ENCODE measurements around the gene AKNA.

The AKNA gene

DNA sequence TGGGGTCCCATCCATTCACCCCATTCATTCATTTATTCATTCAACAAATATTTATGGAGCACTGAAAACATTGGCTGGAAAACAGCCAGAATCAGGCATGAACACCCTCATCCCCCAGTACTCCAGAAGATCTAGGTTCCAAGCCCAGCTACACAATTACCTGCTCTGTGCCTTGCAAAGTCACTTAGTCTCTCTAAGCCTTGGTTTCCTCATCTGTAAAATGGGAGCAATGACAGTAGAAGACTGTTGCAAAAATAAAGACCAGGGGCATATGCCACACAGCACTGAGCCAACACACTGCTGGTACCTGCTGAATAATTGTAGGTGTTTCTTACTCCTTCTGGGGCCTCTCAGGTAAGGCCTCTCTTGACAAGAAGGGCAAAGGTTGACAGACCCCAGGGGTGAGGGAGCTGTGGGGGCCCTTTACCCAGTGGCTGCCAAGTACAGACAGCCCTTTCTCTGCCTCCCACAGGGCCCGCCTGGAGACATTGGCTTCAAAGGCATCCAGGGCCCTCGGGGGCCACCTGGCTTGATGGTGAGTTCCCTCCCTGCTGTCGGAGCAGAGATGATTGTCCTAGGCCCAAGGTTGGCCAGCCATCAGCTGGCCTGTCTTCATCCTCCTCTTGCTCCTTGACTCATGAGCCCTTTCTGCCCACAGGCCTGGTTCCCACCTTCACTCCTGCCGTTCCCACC is 87.5 kb downstream of the AKNA start:
- DNase-seq, result no peak

DNA sequence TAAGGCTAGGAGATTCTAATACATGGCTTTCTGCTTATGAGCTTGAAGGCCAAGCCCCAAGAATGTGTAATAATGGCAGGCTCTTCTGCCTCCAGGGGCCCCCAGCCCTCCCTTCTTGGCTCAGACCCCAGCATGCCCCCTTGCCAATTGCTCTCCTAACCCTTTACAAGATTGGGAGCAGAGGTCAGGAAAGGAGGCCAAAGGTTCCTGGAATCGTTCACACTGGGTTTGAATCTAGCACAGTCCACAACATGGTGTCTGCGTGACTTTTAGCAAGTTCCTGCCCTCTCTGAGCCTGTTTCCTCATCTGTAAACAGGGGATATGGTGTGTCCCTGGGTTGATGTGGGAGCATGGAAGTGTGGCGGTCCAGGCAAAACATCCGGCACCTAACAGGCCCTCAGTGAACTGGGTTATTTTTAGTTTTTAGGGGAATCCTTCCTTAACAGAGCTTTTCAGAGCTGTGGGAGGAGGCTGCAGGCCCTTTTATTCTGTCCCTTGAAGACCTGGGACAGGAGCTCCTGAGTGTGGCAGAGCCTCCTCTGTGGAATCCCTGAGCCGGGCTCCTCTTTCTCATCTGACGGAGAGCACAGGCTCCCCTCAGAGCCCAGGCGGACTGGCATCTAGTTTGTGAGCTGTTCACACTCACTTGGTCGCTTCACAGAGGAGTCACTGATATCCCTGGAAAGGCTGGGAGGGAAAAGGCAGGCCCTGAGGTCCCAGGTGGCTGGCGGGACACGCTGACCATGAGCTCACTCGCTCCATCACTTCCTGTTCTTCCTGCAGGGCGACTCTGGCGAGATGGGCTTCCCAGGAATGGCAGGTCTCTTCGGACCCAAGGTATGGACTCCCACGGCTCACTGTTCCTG is 88.3 kb downstream of the AKNA start:
- no peak for DNase-seq

DNA sequence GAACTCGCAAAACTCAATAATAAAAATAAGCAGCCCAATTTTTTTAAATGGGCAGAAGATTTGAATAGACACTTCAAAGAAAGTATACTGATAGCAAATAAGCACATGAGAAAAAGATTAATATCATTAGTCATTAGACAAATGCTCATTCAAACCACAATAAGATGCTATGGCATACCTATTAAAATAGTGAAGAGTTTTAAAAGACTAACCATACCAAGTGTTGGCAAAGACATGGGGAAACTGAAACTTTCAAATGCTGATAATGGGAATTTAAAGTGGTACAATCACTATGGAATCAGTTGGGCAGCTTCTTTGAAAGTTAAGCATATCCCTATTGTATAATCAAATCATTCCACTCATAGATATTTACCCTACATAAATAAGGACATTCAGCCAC is 91.4 kb downstream of the AKNA start:
- DNase-seq, result no peak

DNA sequence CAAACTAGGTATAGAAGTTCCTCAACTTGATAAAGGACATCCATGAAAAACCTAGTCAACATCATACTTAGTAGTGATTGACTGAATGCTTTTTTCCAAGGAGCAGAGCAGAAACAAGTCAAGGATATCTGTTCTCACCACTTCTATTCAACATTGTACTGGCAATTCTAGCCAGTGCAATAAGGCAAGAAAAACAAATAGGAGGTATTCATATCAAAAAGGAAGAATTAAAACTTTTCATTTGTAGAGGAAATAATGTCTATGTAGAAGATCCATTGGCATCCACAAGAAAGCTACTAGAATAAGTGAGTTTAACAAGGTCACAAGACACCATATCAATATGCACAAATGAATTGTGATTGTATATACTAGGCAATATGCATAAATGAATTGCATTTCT is 93.1 kb downstream of the AKNA start:
- no peak for DNase-seq

DNA sequence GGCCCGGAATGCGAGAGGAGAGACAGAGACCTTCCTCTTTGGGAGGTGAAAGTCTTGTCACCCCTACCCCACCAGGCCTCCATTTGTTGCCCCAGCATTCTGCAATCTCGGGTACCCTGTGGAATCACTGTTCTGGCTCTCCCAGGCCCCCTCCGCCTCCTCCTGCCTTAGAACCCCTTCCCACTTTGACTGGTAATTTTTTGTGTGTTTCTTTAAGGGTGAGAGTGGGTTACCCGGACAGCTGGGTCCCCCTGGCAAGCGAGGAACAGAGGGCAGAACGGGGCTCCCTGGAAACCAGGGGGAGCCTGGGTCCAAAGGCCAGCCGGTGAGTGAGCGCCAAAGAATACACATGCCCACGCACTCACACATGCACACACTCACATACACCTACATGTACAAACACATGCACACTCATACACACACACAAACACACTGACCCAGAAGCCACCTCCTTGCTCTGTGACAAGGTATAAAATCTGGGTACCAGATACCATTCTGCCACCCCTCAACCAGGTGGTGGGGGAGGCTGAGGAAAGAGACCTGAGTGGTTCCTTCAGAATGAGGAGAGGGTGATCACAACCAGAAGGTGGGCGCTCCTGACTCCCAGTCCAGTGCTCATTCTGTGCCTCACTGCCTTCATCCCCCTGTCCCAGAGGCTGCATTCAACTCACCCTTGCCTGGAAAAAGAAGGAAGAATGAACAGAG is 95.7 kb downstream of the AKNA start:
- DNase-seq, result no peak

DNA sequence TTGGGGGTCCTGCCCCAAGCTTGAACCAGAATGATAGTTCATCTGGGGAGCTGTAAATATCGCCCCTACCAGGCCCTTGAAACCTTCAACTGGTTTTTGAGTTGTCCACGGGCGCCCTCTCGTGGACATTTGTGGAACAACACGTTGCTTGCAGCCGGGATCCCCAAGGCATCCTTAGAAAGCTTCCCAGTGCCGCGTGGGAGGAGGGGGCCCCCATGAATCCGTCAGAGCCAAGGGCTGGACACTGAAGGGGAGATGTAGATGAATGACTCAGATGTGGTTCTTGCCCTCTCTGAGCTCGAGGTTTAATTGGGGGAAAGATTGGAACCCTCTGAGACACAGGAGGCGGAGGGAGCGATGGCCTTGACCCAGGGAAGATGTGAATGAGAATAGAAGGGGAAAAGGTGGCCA is 96.7 kb downstream of the AKNA start:
- no peak for DNase-seq

DNA sequence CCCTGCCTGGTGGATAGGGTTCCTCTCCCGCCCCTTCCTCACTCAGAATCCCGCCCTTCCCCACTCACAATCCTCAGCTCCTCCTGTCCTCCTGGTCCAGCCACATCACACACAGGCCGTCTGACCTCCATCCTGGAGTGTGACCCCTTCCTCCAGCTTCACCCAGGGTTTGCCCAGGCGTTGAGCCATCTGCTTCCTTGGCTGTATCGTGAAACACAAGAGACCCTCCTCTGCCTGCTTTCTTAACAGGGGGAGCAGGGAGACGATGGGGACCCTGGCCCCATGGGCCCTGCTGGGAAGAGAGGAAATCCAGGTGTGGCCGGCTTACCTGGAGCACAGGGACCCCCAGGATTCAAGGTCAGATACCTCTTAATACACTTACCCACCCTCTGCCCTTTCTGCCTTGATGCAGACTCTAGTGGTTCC is 97.2 kb downstream of the AKNA start:
- no peak for DNase-seq

DNA sequence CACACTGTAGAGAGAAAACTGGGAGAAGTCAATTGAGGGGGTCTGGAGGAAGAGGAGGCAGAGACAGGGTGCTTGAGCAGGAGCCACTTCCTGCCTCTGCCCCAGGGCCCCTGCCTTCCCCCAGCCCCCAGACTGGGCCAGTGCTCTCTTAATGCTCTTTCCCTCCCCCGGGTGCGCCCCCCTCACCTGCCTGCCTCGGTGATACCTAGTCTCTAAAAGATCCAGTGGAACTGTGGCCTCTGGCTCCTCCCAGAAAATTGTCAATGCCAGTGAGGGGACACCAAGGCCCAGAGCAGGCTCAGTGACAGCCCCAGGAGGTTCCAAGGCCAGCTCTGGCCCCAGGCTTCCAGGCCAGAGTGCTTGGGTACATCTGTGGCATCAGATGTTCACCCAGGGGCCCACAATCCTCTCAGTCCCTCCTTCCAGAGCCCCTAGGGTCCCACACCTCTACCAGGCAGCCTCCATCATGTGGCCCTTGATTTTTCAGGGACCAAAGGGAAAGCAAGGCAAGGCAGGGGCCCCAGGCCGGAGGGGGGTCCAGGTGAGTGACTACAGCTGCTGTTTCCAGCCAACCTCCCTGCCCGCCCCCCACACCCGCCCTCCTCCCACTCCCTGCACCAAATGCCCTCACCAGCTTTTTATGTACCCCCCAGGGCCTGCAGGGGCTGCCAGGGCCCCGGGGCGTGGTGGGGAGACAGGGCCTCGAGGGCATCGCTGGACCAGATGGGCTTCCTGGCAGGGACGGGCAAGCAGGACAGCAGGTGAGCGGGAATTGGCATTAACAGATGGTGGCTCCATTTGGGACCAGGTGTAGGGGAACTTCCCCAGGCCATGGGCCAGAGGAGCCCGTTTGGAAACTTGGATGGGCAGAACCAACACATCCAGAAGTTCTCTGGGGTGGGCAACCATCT is 98.0 kb downstream of the AKNA start:
- DNase-seq, result no peak

DNA sequence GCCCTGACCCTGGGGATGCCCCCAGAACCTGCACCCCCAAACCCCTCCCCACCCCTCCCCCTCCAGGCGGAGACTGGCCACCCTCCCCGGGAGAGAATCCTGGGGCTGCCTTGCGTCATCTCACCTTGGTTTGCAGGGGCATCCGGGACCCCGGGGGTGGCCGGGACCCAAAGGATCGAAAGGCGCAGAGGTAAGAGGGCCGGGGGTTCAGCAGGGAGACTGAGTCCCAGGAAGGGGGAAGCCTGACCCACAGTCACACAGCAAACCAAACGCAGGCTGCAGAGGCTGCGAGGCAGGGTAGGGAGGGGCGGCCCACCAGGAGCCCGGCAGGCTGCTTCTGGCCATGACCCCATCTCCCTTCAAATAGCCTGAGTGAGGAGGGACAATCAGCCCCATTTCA is 98.7 kb downstream of the AKNA start:
- DNase-seq, result no peak

DNA sequence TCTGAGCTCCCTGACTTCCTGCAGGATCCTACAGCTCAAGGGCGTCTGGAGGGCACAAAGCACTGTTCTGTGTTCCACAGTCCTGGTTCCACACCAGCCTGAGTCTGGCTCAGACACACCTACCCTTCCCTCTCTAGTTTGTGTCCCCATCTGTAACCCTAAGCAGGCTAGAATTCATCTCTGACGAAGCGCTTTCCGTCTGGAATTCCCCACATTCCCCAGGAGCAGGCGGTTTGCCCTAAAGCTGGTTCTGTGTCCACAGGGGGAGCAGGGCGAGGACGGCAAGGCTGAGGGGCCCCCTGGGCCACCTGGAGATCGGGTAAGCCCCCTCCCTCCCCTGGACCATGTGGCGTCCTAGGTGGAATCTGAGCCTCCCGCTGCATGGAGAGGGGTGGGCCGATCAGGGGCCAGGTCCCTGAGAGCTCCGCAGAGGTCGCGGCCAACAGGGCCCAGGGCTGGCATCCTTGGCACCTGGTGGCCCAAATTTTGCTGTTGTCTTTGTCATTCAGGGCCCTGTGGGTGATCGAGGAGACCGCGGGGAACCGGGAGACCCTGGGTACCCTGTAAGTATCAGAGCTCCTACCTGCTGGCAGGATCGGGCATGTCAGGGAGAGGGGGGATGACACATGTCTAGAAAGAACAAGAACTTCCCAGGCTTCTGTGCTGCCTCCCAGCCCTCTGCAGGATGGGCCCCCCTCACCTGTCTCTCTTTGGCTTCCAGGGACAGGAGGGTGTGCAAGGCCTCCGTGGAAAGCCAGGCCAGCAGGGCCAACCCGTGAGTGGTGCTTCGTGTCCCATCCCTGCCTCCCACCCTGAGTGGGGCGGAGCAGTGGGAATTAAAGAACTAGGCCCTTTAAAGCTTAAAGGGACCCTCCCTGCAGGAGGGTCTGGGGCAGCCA is 99.3 kb downstream of the AKNA start:
- DNase-seq, result no peak

DNA sequence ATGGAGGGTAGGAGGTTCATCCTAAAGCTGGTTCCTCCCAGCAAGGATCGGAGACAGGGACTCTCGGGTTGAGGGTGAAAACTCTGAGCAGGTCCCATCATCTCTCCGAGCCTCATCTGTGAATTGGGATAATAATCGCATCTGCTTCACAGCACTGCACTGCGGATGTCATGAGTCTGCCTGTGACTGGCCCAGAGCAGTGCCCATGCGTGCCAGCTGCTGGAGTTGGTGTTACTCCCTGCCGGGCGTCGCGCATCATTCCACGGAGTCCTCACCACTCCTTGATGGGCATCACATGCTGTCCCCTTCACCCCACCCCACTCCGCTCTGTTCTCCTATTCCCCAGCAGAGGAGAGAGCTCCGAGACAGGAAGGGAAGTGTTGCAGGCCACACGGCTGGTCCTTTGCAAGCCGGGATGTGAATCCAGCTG is 100.0 kb downstream of the AKNA start:
- no peak for DNase-seq

DNA sequence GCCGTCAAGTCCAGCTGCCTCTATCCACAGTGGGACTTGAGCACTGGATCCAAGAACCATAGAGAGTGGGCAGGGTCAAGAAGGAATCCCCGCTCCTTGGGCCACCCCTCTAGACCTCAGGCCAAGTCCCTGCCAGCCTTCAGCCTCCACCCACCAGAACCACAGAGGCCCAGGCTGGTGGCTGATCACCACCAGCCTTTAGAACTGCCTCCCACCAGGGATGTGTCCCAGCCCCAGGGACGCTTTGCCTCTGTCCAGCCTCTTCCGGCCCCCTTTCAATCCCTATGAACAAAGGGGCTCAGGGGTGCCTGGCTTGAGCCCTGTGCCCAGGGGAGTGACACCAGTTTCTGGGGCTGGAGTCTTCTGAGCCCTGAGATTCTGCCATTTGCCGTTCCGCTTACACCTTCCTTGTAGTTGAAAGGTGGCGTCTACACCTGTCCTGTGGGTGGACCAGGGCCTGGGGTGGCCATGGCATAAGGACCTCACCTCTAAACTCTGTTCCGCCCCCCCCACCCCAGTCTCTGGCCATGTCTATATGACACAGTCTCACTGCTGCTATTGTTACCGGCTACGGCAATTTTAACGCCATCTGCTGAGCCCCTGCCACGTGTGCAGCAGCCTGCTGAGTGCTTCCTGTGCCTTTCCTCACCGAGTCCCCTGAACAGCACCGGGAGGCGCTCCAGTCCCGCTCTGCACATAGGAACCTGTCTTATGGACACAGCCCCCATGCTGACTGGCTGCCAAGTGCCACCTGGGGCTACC is 100.6 kb downstream of the AKNA start:
- no peak for DNase-seq

DNA sequence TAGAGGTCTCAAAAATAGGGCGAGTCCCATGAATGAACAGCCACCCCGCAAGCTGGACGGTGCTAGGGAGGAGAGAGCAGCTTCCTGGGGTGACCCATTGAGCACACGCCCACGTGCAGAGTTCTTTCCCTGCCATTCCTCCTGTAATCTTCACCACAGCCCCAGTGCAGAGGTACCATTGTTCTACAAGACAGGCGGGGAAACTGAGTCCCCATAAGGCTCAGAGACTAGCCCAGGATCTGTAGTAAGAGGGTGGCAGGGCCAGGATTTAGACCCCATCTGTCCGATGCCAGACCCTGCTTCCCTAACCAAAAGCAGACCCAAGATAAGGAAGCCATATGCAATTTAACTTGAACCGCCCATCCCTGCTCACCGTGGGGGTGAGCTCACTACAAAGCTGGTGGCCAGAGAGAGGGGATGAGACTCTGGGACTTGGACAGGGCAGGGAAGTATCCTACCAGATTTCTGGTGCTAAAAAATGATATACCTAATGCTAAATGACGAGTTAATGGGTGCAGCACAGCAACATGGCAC is 101.6 kb downstream of the AKNA start:
- no peak for DNase-seq

DNA sequence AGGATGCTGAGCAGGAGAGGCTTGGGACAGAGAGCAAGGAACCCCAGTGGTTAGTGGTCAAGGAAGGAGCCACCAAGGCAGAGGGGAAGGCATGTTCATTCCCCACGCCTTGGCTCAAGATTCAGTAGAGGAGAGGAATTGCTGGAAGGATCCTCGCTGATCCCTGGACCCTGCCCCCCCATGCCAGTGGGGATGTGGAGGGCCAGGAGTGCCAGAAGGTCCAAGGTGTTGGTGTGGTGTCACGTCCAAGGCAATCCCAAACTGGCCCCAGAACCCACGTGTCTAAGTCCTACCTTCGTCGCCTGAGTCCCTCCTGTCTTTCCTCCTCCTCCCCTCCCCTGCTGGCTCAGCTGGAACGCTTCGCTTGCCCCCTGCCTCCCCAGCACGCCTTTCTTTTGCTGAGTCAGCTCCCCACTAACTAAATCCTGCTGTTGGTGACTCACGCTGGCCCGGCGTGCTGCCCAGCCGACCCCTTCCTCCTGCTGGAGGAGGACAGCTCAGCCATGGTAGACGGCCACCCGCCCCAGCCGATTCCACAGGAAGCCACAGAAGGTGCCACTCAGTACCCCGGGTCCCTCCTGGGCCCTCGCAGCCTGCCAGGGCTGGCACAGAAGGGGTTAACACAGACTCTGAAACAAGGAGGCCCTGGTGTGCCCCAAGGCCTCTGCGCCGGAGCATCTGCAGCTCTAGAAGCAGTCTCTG is 102.5 kb downstream of the AKNA start:
- DNase-seq, result no peak

DNA sequence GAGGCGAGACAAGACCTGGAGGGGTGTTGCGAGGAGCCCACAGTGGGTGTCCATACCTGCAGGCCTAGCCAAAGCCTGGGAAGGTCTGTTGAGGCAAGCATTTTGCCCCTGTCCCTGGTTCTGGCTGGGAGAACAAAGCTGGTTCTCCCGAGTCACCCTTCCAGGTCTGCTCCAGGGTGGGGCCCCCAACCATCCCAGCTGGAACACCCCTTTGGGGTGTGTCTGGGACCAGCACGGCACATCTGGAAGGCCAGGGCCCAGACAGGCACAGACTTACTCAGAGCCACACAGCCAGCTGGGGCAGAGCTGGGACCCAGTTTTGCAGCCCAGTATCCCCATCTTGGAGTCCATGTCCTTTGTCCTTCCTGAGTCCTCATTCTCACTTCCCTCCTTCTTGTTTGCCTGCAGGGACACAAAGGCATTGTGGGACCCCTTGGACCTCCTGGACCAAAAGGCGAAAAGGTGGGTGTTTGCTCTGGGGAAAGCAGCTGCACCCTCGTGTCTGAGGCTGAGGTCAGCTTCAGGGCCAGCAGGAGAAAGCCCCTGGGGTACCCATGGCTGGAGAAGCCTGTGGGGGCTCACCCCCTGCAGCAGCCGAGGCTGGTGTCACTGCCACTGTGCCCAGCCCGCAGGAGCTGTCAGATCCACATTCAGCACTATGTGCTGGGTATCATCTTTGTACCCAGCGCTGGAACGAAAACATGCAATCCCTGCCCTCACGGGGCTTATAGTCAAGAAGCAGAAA is 103.3 kb downstream of the AKNA start:
- no peak for DNase-seq

All from NCI-H187 treated with DMSO at 0.1 percent for 48 hours (cell line).